Measurements from ENCODE around the gene MBOAT7.
"Not testable (repeated sequence)": the region's sequence is repeated elsewhere in the genome, so short reads cannot be mapped to it uniquely, and the experiment has no call there.

The MBOAT7 gene

DNA sequence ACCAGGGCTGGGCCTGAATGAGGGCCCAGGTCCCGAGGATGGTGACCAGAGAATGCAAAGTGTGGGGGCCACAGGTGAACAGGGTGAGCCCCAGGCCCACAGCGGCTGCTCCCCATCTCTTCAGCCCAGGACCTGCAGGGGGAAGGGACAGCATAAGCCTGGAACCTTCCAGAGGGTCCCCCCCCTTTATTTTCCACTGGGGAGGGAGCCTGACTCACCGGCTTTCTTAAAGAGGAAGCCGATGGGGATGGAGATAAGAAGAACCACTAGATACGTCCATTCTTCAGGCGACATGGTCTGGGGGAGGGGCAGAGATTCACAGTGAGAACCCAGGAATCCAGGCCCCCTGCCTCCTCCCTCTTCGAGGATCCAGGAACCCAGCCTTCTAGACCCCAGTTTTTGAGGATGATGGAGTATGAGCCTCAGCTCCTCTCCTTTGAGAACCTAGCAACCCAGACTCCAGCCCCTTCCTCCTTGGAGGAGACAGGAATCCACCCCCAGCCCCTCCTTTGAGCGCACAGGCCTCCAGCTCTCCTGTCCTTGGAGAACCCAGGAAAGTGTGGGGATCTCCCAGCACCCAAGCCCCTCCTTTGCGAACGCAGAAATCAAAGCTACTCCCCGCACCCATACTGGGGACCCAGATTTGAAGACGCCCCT lies 1.0 kb downstream of the MBOAT7 start:
- peak; percentile 25 for DNase-seq

- DNase-seq: no peak
These were observed 2.4 kb downstream of the MBOAT7 start for GRCh38 chr19:54186934-54187381.

DNA sequence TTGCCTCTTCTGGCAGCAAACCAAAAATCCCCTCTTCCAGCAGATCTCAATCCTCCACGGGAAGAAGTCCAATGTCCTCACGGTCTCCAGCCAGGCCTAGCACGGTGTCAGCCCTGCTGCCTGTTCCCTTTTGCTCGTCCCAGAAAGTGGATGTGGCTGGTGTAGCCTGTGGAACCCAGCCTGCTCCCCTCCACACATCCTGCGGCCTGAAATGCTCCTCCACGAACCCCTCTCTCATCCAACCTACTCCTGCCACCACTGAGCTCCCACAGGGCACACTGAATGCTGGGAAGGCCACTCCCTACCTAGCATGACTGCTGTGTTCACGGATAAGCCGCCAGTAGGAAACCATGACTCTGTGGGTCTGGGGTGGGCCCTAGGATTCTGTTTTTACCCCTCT lies 3.0 kb downstream of the MBOAT7 start:
- no peak for DNase-seq

- no peak for DNase-seq
These were observed 5.9 kb downstream of the MBOAT7 start for GRCh38 chr19:54183431-54183830.

GRCh38 chr19:54181894-54182293 lies 7.5 kb downstream of the MBOAT7 start:
- not testable (repeated sequence) for DNase-seq

DNA sequence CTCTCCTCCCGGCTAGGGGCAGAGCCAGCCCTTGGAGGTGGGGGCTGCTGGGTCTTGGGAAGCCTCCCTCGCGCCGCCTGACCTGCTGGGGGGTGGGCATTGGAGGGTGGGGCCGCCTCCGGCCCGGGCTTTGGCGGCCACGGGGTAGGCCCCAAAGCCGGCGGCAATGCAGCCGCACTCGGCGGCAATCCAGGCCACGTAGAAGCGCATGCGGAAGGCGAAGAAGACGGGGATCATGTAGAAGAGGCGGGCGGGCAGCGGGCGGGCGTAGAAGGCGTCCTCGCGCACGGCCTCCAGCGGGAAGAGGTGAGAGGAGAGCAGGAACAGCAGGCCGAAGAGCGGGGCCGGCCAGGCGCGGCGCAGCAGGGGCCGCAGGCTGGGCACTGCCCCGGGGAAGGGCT lies 8.7 kb downstream of the MBOAT7 start:
- no peak for DNase-seq

- DNase-seq: no peak
These were observed 9.4 kb downstream of the MBOAT7 start for GRCh38 chr19:54179921-54180461.

DNA sequence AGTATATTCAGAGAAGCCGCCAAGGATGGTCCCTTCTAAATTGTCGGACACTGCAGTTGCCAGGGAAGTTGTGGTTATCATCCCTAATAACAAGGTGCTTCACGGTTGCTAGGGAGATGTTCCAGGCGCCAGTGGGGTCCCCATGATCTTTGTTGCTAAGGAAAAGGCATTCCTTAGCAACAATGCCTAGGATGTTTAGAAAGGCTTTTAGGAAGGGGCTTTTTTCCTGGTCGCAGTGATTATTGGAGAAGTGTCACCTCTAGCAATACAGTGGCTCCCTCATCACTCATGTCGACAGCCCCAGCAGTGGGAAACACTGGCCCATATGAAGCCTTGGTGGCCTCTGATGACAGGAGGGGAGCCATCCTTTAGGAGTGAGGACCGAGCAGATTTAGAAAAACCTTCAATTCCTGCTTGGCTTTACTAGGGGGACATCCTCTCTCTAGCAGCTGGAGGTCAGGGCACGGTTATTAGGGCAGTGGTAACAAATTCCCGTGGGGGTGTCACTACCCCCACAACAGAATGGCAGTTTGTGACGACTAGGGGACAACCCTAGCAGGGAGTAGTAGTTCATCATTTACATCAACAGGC lies 10.0 kb downstream of the MBOAT7 start:
- no peak for DNase-seq

- DNase-seq: no peak
These were observed 10.7 kb downstream of the MBOAT7 start for GRCh38 chr19:54178581-54179261.

GRCh38 chr19:54173951-54174834 lies 15.2 kb downstream of the MBOAT7 start:
- no peak for DNase-seq

DNA sequence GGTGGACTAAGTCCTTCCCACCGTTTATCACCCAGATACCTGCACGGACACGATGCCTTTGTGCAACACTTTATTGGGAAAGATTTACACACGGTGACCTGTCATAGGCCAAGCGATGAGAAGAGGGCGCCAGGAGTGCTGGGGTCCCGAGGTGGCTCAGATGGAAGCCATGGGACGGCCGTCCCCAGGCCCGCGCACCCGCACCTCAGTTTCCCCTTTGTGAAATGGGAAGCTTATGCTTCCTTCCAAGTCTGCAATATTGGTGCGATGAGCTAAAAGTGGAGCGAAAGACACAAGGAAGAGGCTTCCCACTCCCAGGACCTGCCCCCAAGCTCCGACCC lies 16.1 kb downstream of the MBOAT7 start:
- no peak for DNase-seq

GRCh38 chr19:54172471-54173358 lies 16.7 kb downstream of the MBOAT7 start, which contains the start of gene TMC4:
TMC4 (minus strand) TSS chr19:54173160; CDS start chr19:54173117, 43 bp downstream.
- no peak for DNase-seq

GRCh38 chr19:54171736-54172431 lies 17.5 kb downstream of the MBOAT7 start:
- not testable (repeated sequence) for DNase-seq

DNA sequence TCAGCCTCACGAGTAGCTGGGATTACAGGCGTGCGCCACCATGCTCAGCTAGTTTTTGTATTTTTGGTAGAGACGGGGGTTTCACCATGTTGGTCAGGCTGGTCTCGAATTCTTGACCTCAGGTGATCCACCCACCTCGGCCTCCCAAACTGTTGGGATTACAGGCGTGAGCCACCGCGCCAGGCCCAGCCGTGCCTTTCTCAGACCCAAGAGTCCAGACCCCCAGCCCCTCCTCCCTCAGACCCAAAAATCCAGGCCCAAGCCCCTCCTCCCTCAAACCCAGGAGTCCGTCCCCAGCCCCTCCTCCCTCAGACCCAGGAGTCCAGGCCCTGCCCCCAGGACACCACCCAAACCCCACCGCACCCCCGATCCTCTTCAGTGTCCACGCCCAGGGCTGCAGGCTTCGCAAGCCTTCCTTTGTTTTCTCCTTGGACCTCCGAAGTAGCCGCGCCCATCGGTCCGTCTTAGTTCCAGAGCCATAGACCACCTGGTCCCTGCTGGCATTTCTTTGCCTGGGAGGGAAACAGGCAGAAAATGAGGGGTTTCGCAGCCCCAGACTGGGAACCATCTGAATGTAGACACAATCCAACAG lies 20.1 kb downstream of the MBOAT7 start:
- no peak for DNase-seq

GRCh38 chr19:54168174-54168917 lies 21.0 kb downstream of the MBOAT7 start:
- DNase-seq: peak; percentile 86

DNA sequence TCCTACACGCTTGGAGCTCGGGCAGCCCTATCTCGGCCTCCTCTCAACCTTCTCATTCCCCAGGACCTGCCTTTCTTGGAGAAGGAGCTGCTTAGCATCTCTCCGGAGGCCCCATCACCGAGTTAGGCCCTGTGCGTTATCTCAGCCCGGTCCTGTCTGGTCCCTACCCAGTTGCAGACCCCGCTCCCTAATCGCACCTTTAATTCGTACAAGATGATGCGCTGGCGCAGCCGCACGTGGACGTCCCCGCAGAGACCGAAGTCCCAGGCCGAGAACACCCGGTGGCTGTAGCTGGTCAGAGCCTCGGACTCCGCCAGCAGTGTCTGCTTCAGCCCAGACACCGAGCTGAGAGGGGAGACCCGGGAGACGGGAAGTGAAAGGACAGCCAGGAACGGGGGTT lies 24.2 kb downstream of the MBOAT7 start:
- DNase-seq: no peak

- DNase-seq: peak; percentile 10
These were observed 24.9 kb downstream of the MBOAT7 start for GRCh38 chr19:54164369-54165068.

DNA sequence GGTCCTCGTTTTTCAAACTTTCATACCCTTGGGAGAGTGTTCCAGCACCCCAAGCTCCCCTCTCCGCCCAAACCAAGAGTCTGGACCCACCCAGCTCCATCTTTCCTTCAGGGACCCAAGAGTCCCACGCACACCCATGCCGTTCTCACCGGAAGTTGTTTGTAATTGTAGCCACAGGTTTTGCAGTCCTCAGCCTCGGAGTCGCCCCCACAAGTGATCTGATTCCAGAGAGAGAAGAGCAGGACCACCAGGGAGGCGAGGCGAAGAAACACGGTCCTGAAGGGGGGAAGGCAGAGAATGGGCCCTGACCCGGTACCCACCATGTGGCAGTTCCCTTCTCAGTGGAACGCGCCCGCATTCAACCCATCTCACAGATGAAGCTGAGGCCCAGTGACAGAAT lies 26.5 kb downstream of the MBOAT7 start:
- DNase-seq: no peak

DNA sequence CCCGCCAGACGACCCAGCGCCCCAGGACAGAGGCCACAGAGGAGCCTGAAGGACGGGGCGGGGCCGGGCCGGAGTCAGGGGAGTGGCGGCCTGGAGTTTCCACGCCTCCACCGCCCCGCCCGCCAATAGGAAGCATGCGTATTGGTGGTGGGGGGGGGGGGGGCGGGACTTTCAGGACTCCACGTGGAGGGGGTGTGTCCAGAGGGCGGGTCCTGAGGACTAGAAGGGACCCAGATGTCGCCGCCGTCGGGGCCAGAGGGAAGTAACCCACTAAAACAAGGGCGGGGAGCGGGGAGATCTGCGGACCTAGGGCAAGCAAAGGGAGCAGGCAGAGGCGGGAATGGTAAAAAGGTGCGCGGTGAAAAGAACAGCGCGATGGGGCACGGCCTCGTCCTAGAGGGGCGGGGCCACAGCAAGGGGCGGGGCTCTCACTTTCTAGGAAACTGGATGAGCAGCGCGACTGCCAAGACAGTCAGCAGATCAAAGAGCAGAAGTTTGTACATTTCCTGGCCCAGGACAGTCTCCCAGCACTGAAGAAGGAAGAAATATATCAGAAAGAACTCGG lies 27.1 kb downstream of the MBOAT7 start:
- DNase-seq: peak; percentile 75

Measured in effector CD8-positive, alpha-beta T cell (primary cell).